Heart left ventricle (tissue), 16 donors: ENCODE measurements around the gene FAM124A. TPM values are rescaled to one million over a fixed set of nuclear protein-coding genes. Genes with fewer than 3 reads are reported as not detected.
A peak's percentile ranks its signal among the peaks of the same experiment; 100 is the strongest.

ENCODE experiments used
- ATAC-seq, 4 donors: fragments of 200-7000 bp; cut with Tn5 transposase; one replicate each; pipeline ENCODE4 v1.9.1; 2020 to 2022; ENCODE audit warnings: moderate library complexity in 4 of 4, mild to moderate bottlenecking in 3 of 4, moderate number of reproducible peaks in 1 of 4
- DNase-seq, 5 donors: peaks; one replicate each; pipeline ENCODE4 v3.0.0-alpha.2; 2020
- H3K27ac ChIP-seq, 12 donors: fragments of 200-600 bp; sonication (generic) in 4 of 12; one replicate each; pipeline versions ENCODE4 v1.5.0 to v1.8.0; 2016 to 2022; ENCODE audit warnings: mild to moderate bottlenecking in 2 of 12
- H3K27me3 ChIP-seq, 9 donors: fragments of 200-600 bp; sonication (generic) in 2 of 9; one replicate each; pipeline versions ENCODE4 v1.5.1 to v1.8.0; 2016 to 2022; ENCODE audit warnings: mild to moderate bottlenecking in 3 of 9
- H3K36me3 ChIP-seq, 9 donors: fragments of 200-600 bp; sonication (generic) in 2 of 9; one replicate each; pipeline versions ENCODE4 v1.5.0 to v1.8.0; 2018 to 2022; ENCODE audit warnings: mild to moderate bottlenecking in 2 of 9
- H3K4me1 ChIP-seq, 12 donors: fragments of 200-600 bp; sonication (generic) in 4 of 12; one replicate each; pipeline versions ENCODE4 v1.5.0 to v1.8.0; 2016 to 2022; ENCODE audit warnings: mild to moderate bottlenecking in 3 of 12
- H3K4me3 ChIP-seq, 12 donors: fragments of 200-600 bp; sonication (generic) in 4 of 12; one replicate each; pipeline versions ENCODE4 v1.5.0 to v1.8.0; 2017 to 2022; ENCODE audit warnings: mild to moderate bottlenecking in 9 of 12, moderate library complexity in 4 of 12
- H3K9me3 ChIP-seq, 12 donors: fragments of 200-600 bp; sonication (generic) in 4 of 12; one replicate each; pipeline versions ENCODE4 v1.5.0 to v1.8.0; 2016 to 2022; ENCODE audit warnings: mild to moderate bottlenecking in 1 of 12
- CTCF ChIP-seq, 12 donors: fragments of 200-600 bp; sonication (generic) in 4 of 12; IDR thresholded peaks; one replicate each; pipeline versions ENCODE4 v1.5.0 to v1.8.0; 2018 to 2022; ENCODE audit warnings: antibody characterized with exemption in 12 of 12, mild to moderate bottlenecking in 5 of 12
- POLR2A ChIP-seq, 2 donors: fragments of 450-650 bp; IDR thresholded peaks; one replicate each; pipeline ENCODE4 v1.6.1; 2017; ENCODE audit warnings: antibody characterized with exemption in 2 of 2, mild to moderate bottlenecking in 2 of 2, moderate library complexity in 2 of 2
- WGBS, 4 donors: extraction: QIAGEN DNeasy Blood & Tissue Kit in 2 of 4; methylation state at CpG; one replicate each; pipeline versions ENCODE4 v1.1.5 to v1.1.7; 2013 to 2018; 5-methylcytosine and 5-hydroxymethylcytosine counted together
- intact Hi-C, 10 donors: fragments of 100-400 bp; cut with DNase I; formaldehyde crosslinking; loops; one replicate each; pipeline versions ENCODE4 v1.11.1 to v1.14.2; 2022
- polyA plus RNA-seq, 2 donors: library from polyadenylated mRNA; stranded (reverse); fragments of 200-250 nt; gene quantifications; one replicate each; pipeline ENCODE4 v1.2.3, GENCODE V29; 2013
- total RNA-seq, 9 donors: library from RNA; depleted of rRNA in 2 of 9; stranded (reverse); fragments of >200 nt in 2 of 9; fragmentation: NEBNext Ultra II Directional in 3 of 9; extraction: Animal tissue kit (Norgen Biotek cat#: 25700) in 3 of 9; gene quantifications; one replicate each; pipeline versions ENCODE4 v1.1.0 to v1.2.4, GENCODE V29; 2016 to 2023
- donor health status: ischemic (EF 13 %, LVEDD 7.1; RV severe dilation, severe dysfunction).
- donor health status: healthy with polysubstance abuse.
- donor health status: DM: no; HTN: yes; CAD: no.
- donor health status: DM: no; HTN: no; CAD: no.
- donor health status: ischemic (EF 25% LVEDD 6.9; RV normal size, moderate dysfunction).
- donor health status: ischemic (EF 25% LVEDD 5.7; RV mildly dilated, moderate dysfunction).
- donor health status: healthy.
- donor health status: DM: yes; HTN: yes; CAD: no.
- donor health status: ischemic (EF 35%, LVEDD 5.7; RV mildly dilated, moderate dysfunction).
- donor health status: nonischemic (EF 11% LVEDD 7.7; RV severe dilation, severe dysfunction).
- donor health status: DM: yes; HTN: yes; CAD: no.
- donor health status: PGD.
- donor health status: ischemic (EF 29% LVEDD 5.4; RV normal size, mild dysfunction).
- donor health status: nonischemic (EF 23%, LVEDD 6.1; RV moderate dilation, normal function).

The FAM124A gene
- total and polyA plus RNA-seq, 11 donors = 4.1 to 16.8 (median 6.9) TPM

GRCh38 chr13:51257187-51257586, 35.0 kb downstream of the FAM124A start:
- intact Hi-C loops = no loop called here
- H3K4me3 ChIP-seq = no peak overlapping the region
- peaks cover under 1 to 71% (median 31%) of the 10 kb centered on the region in 12 donors for H3K4me1 ChIP-seq
- WGBS, 4 donors = 92 to 98% (median 97%) methylated on average over 2 of the region's 2 CpGs
- no peaks in the 10 kb centered on the region for H3K27me3 ChIP-seq
- ATAC-seq (no peak), DNase-seq (no peak)
- TF ChIP-seq CTCF (IDR thresholded peaks at IDR 0.05) = no peak
- TF ChIP-seq POLR2A (IDR thresholded peaks at IDR 0.05) = no peak
- peaks cover 0 to 12% (median under 1%) of the 10 kb centered on the region in 9 donors for H3K36me3 ChIP-seq
- no peak overlapping the region for H3K27ac ChIP-seq
- H3K9me3 ChIP-seq = no peaks in the 10 kb centered on the region

- ATAC-seq (peak in 3 of 4 donors; percentile 58 to 70 (median 63)), DNase-seq (peak in 1 of 5 donors; percentile 45)
- Histone ChIP-seq H3K36me3 (peaks cover 0 to 9% (median 0%) of the 10 kb centered on the region in 9 donors), H3K9me3 (no peaks in the 10 kb centered on the region), H3K4me1 (peaks cover 2 to 64% (median 23%) of the 10 kb centered on the region in 12 donors), H3K4me3 (no peak overlapping the region), H3K27ac (peak overlapping the region in 10 of 12 donors; percentile 9 to 65 (median 34)), H3K27me3 (no peaks in the 10 kb centered on the region)
- intact Hi-C loops = no loop called here
- WGBS, 4 donors = 83 to 89% (median 85%) methylated on average over 24 to 27 of the region's 27 CpGs
- TF ChIP-seq POLR2A (IDR thresholded peaks at IDR 0.05) (no peak), CTCF (IDR thresholded peaks at IDR 0.05) (no peak)
Observed at GRCh38 chr13:51258612-51259548, 36.7 kb downstream of the FAM124A start.

GRCh38 chr13:51260154-51260553, 38.0 kb downstream of the FAM124A start:
- DNase-seq = peak in 2 of 5 donors; percentile 37 to 44
- peak overlapping the region in 10 of 12 donors; percentile 15 to 78 (median 46) for H3K27ac ChIP-seq

More at GRCh38 chr13:51260154-51260553, 38.0 kb downstream of the FAM124A start:
- no peaks in the 10 kb centered on the region for H3K27me3 ChIP-seq
- TF ChIP-seq CTCF (IDR thresholded peaks at IDR 0.05) (no peak), POLR2A (IDR thresholded peaks at IDR 0.05) (no peak)
- peaks cover 2 to 52% (median 20%) of the 10 kb centered on the region in 12 donors for H3K4me1 ChIP-seq
- intact Hi-C loops = no loop called here
- peaks cover 0 to 9% (median 0%) of the 10 kb centered on the region in 9 donors for H3K36me3 ChIP-seq
- WGBS, 4 donors = 48 to 57% (median 54%) methylated on average over 4 of the region's 4 CpGs
- peak in 3 of 4 donors; percentile 43 to 72 (median 53) for ATAC-seq
- H3K9me3 ChIP-seq = no peaks in the 10 kb centered on the region
- H3K4me3 ChIP-seq = no peak overlapping the region
